Stimulated activated CD4-positive, alpha-beta T cell treated with anti-CD3 and anti-CD28 coated beads, Interleukin-15, amount 100 ng/mL, for 1 hour (primary cell): ENCODE results near the gene STK33.

Experiments
- DNase-seq, 2 donors: peaks; one replicate each; pipeline ENCODE4 v3.0.0-alpha.2; 2020; ENCODE audit warnings: low read depth in 1 of 2, low spot score in 1 of 2

Gene STK33

DNA sequence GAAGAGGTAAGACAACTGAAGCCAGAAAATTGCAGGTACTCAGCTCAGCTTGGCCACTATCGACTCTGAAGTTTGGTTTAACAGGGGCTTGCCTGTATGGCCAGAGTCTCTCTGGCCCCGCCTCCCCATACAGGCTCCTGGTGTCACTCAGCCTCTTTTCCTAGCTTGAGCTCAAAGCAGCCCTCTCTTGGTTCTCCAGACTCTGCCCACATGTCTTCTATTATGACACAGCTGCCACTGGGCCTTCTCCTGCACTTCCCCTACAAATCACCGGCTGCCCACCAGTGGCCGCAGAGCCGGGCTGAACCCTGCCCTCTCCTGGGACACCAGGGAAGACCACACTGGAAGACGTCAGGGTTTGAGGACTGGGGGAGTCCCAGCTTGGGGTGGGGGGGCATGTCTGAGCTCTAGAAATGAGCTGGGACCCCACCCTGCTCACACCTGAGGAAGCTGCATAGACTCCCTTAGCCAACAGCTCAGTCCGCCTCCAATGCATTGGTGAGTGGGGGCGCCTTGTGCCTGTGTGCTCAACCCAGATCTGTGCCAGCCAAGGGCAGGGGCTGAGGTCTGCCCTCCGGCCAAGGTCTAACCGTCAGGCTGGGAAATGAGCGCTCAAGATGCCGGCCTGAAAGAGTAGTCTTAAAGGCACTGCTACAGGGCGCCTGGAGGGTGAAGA, 236.0 kb downstream of the STK33 start:
- no peak for DNase-seq

DNA sequence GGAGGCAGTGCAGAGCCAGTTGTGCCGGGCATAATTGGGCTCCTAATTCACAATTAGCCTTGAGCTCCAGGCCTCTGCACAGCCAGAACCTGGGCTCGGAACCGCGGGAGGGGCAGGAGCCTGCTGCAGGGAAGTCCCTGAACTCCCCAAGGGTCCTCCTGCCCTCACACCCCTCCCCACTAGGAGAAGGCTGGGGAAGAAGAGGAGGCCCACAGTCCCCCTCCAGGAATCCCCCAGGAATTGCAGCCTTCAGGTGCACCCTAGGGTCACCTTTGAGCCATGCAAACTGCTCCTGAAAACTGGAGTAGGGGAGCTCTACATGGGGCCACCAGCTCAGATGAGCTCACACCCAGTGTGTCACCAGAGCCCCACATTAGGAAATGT, 236.5 kb downstream of the STK33 start:
- no peak for DNase-seq

DNA sequence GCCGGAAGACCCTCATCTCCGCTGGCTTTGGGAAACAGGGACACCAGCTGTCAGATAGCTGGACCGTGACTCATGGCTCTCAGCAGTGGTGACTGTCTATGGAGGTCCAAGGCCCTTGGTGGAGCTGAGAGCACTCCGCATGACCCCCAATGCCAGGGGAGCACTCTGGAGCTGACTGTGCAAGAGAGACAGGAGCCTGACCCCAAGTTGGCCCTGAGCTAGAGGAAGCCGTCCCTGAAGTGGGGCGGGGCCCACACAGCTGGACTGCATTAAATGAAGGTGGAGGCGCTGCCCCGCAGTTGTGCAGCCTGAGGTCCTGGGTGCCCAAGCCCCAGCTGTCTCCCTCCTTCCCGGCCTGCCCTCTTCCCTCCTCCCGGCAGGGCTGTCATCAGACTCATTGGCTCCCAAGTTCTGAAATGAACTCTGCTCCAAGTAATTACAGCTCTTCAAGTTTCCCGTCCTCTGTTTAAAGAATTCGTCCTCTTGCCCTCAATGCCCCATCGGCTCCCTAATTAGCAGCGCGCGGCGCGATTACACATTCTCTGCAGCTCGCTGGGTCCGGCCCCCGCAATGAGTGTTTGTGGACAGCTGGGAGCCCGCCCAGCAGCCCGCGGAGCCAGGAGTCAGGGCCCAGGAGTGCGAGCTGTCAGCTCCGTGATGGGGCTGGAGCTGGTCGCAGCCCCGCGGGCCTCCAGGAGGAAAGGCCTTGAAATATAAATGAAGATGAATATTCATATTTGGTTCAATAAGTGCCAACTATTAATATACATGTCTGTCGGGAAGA, 237.1 kb downstream of the STK33 start:
- no peak for DNase-seq

DNA sequence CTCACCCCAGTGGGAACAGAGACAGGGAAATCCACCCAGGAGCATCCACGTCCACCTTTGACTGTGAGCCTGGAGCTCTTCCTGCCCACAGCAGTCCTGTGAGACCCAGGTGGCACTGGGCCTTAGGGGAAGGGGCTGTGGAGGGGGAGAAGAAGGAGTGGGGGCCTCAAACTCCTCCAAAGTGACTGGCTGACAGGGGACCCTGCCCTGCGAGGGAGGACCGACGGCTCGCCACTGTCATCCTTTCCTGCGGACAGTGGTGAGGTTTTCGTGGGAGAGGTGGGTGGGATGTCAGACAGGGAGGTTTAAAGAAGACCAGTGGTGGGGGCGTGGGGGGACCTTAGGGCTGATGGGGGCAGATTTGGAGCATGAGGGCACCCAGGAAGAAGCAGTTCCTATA, 237.8 kb downstream of the STK33 start:
- DNase-seq: no peak

DNA sequence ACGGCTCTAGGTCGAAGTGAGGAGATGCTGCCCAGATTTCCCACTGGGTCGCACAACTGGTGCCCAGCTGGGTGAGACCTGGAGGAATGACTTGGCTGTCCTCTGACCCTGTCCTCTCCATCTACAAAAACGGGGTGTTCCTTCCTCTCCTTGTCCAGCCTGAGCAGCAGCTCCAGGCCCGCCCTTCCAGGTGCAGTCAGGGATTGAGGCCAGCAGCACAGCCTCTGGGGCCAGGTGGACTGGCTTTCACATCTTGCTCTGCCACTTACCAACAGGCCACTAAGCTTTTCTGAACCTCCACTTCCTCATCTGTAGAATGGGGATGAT, 238.6 kb downstream of the STK33 start:
- DNase-seq: no peak

DNA sequence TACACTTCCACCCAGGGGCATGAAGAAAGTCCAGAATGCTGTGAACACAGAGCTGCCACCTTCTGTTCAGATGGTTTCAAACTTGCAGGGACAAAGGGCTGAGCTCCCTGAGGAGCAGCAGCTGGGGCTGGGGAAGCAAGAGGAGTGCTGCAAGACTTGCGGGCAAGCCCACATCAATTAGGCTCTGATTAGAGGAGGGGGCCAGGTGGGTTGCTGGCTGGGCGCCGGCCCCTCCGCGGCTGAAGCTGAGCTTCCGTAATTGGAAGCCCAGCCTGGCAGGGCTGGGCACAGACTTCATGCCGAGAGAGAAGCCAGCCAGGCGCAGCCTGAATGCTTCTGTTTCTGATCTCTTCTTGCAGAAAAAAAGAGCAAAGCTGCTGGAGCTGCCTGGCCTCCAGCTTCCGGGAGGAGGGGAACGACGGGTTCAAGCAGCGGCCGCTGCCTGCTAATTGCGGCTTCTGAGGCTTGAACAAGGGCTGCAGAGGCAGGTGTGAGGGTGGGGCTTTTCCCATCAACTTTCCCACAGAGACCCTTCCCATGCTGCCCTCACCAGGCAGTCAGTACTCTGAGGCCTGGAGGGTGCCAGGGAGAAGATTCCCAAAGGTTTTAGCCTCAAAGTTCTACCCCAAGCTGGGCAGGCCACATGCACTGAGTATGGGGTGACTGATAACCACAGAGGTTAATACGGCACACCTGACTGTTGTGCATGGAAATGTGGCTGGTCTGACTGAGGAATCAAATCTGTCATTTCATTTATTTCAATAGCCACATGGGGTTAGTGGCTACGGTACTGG, 239.2 kb downstream of the STK33 start:
- no peak for DNase-seq

DNA sequence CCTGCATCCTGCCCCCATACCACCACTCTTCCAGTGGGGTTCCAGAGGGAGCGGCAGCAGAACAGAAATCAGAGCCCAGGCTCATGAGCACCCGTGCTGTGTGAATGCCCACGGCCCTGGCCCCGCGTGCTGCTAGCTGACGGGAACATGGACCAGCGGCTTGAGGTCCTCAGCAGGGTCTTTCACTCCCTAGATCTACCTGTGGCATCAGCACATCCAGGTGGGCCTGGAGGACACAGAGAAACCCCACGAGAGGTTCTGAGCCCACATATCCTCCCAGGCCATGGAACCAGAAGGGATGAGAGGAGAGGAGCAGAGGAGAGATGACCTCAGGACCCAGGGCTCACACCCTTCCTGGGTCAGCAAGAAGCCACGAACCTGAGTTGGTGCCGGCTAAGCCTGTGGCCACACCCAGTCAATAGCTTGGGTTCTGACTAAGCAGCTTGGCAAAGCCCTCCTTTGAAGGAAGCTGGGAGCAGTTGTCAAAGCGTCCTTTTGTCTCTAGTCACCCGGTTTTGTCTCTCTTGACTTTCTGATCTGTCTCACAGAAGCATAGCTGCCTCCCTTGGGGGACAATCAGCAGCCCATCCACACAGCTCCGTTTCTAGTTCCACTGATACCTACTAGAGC, 241.0 kb downstream of the STK33 start:
- no peak for DNase-seq

DNA sequence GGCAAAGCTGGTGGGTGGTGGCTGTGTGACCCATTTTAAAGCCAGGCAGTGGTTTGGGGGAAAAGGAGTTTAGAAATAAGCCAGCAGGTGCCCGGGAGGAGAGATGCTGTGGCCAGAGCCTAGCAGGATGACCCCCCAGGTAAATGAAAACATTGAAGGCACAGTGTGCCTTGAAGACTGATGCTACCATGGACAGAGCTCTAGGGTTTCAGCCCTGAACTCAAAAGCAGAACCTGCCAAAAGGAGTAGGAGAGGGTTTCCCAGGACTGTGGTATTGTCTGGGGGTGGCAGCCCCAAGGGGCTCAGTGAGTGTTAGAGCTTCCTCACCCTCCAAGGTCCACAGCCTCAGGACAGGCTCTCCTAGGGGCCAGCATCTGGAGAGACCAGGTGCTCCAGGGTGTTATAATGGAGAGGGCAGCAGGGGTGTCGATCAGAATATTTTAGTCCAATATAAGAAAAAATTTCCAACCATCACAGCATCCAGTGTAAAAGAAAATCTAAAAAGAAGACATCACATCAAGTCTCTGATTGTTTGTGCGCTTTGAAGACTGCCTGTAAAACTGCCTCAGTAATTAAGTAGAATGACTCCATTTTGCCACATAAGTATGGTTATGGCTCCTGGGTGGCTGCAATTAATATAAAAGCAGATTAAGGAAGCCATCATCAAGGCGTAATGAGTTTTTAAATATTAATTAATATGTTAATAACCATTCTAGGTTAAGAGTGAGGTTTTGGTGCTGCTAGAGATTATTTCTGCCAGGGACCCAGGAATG, 241.7 kb downstream of the STK33 start:
- no peak for DNase-seq

DNA sequence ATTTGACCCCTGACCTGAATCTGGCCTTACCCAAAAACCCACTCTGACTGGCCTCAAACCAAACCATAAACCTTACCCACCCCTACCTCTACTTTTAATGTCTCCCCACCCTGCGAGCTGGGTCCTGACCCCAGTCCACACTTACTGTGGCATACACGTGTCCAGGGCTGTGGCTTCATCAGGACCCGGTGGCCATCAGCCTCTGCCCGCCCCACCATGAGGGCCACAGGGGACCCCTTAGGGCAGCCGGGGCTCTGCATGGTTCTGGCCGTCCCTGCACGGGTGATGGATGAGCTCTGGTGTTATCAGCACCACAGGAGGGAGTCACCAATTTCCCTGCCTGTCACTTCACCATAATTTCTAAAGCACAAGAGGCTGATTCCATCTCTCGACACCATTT, 242.8 kb downstream of the STK33 start:
- DNase-seq: no peak

DNA sequence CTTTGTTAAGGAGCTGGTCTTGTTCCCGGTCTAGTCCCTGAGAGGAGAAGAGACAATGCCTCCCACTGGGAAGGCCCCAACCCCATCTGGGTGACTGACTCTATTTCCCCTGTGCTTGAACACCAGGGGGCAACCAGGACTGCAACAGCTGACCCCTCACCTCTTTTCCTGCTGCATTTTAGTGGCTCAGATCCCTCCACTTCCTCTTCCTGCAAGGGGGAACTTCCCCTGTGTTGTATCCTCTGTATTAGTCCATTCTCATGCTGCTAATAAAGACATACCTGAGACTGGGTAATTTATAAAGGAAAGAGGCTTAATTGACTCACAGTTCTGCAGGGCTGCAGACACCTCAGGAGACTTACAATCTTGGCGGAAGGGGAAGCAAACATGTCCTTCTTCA, 246.1 kb downstream of the STK33 start:
- no peak for DNase-seq

DNA sequence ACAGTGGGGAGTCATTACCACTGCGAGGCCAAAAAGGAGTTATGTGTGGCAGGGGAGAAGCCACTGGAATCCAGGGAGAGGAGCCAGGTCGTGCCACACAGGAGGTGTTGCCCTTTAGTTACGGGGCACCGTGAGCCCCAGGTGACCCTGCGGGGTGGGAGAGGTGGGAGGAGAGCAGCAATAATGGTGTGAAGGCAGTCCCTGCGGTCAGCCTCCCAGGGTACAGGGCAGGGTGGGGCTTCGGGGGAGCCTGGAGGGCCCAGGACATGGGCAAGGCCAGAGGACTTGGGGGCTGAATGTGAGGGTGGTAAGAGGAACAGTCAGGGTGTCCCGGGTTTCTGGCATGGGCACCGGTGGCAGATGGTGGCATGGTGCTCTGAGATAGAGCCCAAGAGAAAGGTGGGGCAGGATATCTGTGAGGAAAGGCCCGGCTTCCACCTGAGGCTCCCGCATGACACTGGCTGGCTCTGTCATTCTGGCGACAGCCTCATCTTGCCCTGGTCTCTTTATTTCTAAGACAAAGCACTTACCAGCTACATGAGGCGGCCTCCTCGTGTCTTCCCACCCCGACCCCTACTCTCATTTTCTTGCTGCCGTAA, 247.8 kb downstream of the STK33 start:
- DNase-seq: no peak

DNA sequence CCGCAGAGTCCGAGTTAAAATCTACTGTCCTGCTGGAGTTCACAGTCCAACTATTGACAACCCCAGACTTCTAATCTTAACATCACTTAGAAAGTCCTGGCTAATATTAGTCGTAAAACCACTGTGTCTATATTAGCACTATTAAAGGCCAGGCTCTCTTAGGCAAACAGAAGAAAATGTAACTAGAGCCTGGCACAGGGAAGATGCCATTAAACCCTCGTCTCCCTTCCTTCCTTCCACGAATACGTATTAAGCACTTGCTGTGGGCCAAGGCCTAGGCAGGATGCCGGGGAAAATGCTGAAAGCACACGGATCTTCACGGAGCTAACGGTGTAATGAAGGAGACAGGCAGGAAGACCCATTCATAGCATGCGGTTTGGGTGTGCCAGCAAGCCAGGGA, 248.8 kb downstream of the STK33 start:
- no peak for DNase-seq

DNA sequence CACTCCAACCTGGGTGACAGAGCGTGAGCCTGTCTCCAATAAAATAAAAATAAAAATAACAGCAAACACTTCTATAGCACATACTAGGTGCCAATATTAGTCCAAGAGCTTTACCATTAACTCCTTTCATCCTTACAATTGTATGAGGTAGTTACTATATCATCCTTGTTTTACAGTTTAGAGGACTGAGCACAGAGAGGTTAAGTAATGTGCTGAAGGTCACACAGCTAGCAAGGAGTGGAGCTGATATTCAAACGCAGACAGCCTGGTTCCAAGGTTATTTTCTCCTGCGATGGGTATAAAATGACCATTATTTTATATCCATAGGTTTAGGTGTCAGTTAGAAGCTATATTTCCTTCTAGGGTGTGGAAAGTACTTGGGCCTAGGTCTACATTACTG, 249.7 kb downstream of the STK33 start:
- DNase-seq: no peak

DNA sequence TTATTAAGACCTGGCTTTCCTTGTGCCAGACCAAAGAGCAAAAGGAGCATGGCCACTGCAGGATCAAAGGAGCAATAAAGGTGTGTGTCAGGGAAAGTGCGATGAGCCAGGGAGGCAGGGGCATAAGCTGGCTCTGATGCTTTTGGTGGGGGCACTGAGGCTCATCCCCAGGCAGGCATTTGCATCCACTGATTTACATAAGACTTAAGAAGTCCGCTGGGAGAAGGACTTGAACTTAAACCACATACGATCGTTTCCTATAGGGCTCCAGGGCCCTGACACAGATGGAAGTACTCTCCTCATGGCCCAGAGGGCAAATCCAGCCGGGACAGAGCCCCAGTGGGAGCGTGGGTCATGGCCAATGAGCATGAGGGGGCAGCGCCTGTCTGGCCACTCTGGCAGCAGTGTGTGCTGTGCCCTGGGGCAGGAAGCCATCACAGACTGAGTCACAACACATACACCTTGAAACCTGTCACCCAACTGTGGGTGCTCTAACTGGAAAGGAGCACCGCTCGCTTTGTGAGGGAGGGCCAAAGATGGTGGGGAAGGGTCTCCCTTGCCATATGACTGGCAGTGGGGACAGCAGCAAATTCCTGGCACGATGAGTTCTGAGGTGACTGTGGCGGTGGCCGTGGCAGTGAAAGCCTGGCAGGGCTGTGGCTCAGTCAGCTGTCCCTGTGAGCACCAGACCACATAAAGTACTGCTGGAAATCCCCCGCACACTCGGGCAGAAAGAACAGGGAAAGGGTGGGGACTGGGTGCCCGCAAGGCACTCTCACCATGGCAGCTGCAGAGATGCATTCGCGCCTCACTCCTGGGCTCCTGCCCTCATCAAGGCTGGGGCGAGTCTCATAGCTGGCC, 251.0 kb downstream of the STK33 start:
- no peak for DNase-seq

DNA sequence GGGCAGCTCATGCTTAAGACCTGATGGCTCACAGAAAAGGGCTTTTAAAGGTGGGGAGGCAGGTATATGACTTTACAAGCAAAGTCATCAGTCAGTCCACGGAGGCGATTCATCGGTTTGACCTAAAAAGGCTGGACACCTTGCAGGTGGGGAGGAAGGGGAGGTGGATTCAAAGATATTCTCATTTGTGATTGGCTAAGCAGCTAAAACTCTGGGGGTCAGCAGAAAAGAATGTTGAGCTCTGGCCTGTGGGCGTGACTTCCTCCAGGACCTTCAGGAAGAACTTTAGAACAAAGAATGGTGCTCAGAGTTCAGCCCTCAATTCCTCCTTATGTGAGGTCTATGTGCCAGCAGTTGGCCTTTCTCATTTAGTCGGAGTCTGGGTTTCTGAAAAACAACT, 252.0 kb downstream of the STK33 start:
- DNase-seq: no peak
